CD4-positive, alpha-beta T cell treated with Interleukin-6 for 4 hours (primary cell): ENCODE data around the gene C14orf39.
"Not testable (repeated sequence)": the region's sequence is repeated elsewhere in the genome, so short reads cannot be mapped to it uniquely, and the experiment has no call there.

ENCODE experiments used
- DNase-seq: peaks from one replicate; pipeline ENCODE4 v3.0.0-alpha.2; 2020; ENCODE audit warnings: mixed read lengths

Gene C14orf39

DNA sequence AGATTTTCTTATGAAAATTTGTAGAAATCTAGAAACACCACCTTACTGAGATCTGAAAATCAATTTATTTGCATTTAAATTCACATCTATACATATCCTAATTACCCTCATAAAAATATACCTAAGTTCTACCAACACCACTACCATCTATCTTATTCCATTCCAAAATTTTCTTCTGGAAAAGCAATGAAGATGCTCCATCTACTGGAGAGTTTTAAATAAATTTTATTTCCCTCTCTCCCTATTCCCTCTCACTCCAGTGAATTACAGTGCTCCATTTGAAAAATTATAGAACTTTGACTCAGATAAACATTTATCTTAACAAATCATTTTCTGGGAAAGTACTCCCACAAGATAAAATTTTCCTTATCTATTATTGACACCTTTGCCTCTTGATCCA, 2.3 kb upstream of the C14orf39 start:
- no peak for DNase-seq

DNA sequence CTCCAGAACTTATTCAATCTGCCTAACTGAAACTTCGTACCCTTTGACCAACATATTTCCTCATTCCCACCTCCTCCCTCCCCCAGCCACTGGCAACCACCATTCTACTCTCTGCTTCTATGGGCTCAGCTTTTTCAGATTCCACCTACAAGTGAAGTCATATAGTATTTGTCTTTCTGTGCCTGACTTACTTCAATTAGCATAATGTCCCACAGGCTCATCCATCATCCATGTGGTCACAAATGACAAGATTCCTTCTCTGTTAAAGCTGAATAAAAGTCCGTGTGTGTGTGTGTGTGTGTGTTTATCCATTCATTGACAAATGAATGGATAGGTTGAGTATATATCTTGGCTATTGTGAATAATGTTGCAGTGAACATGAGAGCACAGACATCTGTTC, 1.3 kb upstream of the C14orf39 start:
- no peak for DNase-seq

DNA sequence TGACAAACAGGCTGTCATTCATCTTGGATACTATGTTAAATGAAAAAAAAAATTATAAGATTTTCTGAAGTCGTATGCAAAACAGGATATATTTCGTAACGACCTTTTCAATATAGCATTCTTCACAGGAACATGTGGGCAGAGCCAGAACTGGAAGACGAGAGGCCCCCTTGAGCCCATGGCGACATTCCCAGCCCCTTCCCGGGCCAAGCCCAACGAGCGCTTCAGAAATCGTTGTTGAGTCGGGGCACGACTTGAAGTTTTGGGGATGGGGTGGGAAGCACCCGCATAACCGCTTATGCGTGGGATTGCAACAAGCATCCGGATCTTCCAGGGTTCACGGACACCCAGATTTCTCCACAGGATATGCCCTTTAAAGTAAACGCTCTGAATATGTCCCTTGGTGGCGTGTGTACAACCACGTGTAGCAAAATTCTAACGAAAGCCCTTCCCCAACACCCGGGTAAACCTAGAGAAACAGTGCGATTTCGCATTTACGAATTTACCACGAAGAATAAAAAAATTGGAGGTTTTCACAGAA, 736 bp downstream of the C14orf39 start:
- no peak for DNase-seq

DNA sequence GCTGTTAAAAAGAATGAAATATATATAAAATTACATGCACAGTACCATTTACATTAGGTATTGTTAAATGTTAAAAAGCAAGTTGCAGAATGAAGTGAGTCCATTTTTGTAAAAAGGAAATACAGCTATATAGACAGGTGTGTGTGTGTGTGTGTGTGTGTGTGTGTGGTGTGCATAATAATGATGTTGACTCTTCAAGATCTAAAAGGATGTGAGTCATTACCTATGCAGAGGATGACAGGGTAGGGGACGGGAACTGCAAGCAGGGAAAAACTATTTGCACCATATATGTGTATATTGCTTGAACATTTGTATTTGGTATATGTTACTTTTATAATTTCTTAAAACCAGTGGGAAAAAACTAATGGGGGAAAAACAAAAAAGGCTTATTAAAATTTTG, 3.1 kb downstream of the C14orf39 start:
- no peak for DNase-seq

DNA sequence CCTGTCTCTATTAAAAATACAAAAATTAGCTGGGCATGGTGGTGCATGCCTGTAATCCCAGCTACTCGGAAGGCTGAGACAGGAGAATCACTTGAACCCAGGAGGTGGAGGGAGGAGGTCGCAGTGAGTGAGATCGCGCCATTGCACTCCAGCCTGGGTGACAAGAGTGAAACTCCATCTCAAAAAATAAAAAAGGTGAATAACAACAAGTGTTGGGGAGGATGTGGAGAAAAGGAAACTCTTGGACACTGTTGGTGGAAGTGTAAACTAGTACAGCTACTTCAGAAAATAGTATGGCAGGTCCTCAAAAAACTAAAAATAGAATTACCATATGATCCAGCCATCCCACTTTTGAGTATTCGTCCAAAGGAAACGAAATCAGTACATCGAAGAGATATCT, 5.6 kb downstream of the C14orf39 start:
- DNase-seq, result not testable (repeated sequence)

DNA sequence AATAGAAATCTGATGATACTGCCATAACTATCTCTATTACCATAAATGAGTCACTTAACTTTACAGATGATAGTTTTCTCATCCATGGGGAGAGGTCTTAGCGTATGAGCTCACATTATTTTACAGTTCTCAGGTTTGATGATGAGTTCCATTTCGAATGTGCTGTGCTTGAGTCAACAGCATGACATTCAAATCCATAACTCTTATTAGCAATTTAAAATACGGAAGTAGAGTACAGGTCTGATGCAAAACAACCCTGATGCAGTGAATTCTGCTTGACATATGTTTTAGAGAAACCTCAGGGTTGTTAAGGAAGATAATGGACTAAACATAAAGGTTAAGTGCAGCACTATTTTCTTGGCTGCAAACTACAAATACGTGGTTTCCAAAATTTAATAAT, 30.0 kb downstream of the C14orf39 start:
- no peak for DNase-seq

DNA sequence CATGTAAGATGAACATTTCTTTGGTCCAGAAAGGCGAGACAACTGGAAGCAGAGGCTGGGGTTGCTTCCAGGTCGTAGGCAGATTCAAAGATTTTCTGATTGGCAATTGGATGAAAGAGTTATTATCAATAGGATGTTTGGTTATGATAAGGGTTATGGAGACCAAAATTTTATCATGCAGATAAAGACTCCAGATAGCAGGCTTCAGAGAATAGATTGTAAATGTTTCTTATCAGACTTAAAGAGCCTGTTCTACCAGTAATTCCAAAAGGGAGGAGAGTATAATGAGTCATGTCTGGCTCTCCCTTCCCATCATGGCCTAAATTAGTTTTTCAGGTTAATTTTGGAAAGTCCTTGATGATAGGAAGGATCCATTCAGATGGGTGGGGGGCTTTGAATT, 55.6 kb downstream of the C14orf39 start:
- no peak for DNase-seq

DNA sequence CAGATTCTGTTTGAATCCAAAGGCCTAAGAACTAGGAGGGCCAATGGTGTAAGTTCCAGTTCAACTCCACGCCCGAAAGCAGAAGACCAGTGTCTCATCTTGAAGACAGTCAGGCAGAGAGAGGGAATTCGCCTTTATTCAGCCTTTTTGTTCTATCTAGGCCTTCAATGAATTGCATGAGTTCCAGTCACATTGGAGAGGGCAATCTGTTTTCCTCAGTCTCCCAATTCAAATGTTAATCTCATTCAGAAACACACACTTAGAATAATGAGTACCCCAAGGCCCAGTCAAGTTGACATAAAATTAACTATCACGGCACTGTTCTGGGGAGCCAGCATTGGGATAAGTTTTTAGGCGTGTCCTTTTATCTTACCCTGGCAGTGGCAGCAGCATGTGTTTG, 65.8 kb downstream of the C14orf39 start:
- DNase-seq, result no peak

DNA sequence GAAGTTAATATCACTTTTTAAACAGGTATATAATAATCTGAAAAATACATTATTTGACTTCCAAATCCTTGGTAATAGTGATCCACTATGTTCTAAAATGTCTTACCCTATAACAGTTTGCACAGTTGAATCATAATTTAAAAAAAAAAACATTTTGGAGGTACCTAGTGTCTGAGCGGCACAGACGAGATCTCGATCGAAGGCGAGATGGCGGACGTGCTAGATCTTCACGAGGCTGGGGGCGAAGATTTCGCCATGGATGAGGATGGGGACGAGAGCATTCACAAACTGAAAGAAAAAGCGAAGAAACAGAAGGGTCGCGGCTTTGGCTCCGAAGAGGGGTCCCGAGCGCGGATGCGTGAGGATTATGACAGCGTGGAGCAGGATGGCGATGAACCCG, 88.3 kb downstream of the C14orf39 start:
- DNase-seq, result not testable (repeated sequence)

DNA sequence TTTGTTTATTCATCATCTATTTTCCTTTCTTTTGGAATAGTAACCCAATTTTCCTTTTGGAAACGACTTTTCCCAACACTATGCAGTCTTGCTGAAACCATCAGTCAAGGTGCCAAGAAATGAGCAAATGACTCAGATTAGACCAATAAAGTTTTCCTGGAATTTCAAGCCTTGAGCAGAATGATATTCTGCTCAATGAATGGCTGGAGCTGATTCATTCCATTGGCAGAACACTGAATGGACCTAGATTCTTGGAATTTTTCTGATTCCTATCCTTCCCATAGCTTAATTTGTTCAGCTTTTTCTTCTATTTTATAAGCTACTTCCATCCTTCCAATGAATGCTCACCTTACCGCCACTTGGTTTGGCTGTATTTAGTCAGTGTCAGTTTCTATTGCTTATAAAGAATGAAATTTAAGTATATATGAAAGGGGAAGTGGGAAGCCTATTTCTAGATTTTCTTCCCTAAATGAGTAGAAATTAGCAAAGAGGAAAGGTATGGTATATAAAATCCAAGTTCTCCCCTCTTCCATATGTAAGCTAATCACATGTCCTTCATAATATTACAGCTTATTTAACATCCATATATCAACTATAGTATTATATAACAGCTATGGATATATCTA, 89.0 kb downstream of the C14orf39 start:
- no peak for DNase-seq
